ENCODE results near the gene HOXD11. TPM values are rescaled to one million over a fixed set of nuclear protein-coding genes. Genes with fewer than 3 reads are reported as not detected.

Gene HOXD11
- total RNA-seq, 1 experiment from 2014 or later, result not detected

GRCh38 chr2:176092270-176093144 lies 14.6 kb upstream of the HOXD11 start, which contains the start of gene HOXD13:
HOXD13 (plus strand) TSS chr2:176092721; CDS start chr2:176092891, 170 bp downstream.
- peaks cover 49% of the 10 kb centered on the region for H3K27me3 Mint-ChIP-seq (ENCODE audit: unreplicated experiment)
- TF ChIP-seq CTCF (IDR thresholded peaks at IDR 0.05; ENCODE audit: unreplicated experiment), result no peak
- no TSS peak for BruUV-seq (replicated peaks)
- DNase-seq, result no peak
- intact Hi-C loops (cut with micrococcal nuclease; ENCODE audit: unreplicated experiment), result no loop called here
- no peak within 1 kb of the TSS for H3K27ac Mint-ChIP-seq (ENCODE audit: unreplicated experiment)
- CTCF ChIA-PET, result no interaction called here
- peaks cover 12% of the 10 kb centered on the region for H3K36me3 Mint-ChIP-seq (ENCODE audit: insufficient read depth, unreplicated experiment)
- no peak within 1 kb of the TSS for H3K4me3 Mint-ChIP-seq (ENCODE audit: low read depth, unreplicated experiment)
- no peaks in the 10 kb centered on the region for H3K9me3 Mint-ChIP-seq (ENCODE audit: low read depth, unreplicated experiment)
- H3K4me1 Mint-ChIP-seq (ENCODE audit: low read depth, unreplicated experiment), result peaks cover 1% of the 10 kb centered on the region

GRCh38 chr2:176093145-176093897 lies 13.8 kb upstream of the HOXD11 start:
- Mint-ChIP-seq H3K27ac (ENCODE audit: unreplicated experiment) (no peak overlapping the region), H3K27me3 (ENCODE audit: unreplicated experiment) (peaks cover 47% of the 10 kb centered on the region), H3K9me3 (ENCODE audit: low read depth, unreplicated experiment) (no peaks in the 10 kb centered on the region), H3K4me1 (ENCODE audit: low read depth, unreplicated experiment) (peaks cover 9% of the 10 kb centered on the region), H3K4me3 (ENCODE audit: low read depth, unreplicated experiment) (no peak overlapping the region), H3K36me3 (ENCODE audit: insufficient read depth, unreplicated experiment) (peaks cover 18% of the 10 kb centered on the region)
- CTCF ChIA-PET, result no interaction called here
- TF ChIP-seq CTCF (IDR thresholded peaks at IDR 0.05; ENCODE audit: unreplicated experiment), result no peak
- intact Hi-C loops (cut with micrococcal nuclease; ENCODE audit: unreplicated experiment), result no loop called here
- DNase-seq, result no peak
- no TSS peak for BruUV-seq (replicated peaks)

GRCh38 chr2:176093898-176094249 lies 13.2 kb upstream of the HOXD11 start:
- Mint-ChIP-seq H3K9me3 (ENCODE audit: low read depth, unreplicated experiment) (no peaks in the 10 kb centered on the region), H3K27me3 (ENCODE audit: unreplicated experiment) (peaks cover 41% of the 10 kb centered on the region), H3K4me1 (ENCODE audit: low read depth, unreplicated experiment) (peaks cover 9% of the 10 kb centered on the region), H3K4me3 (ENCODE audit: low read depth, unreplicated experiment) (no peak overlapping the region), H3K36me3 (ENCODE audit: insufficient read depth, unreplicated experiment) (peaks cover 18% of the 10 kb centered on the region), H3K27ac (ENCODE audit: unreplicated experiment) (no peak overlapping the region)
- intact Hi-C loops (cut with micrococcal nuclease; ENCODE audit: unreplicated experiment), result no loop called here
- CTCF ChIA-PET, result no interaction called here
- no TSS peak for BruUV-seq (replicated peaks)
- DNase-seq, result no peak
- no peak for TF ChIP-seq CTCF (IDR thresholded peaks at IDR 0.05; ENCODE audit: unreplicated experiment)

- peaks cover 37% of the 10 kb centered on the region for H3K27me3 Mint-ChIP-seq (ENCODE audit: unreplicated experiment)
- H3K27ac Mint-ChIP-seq (ENCODE audit: unreplicated experiment), result no peak overlapping the region
- no peaks in the 10 kb centered on the region for H3K9me3 Mint-ChIP-seq (ENCODE audit: low read depth, unreplicated experiment)
- H3K4me1 Mint-ChIP-seq (ENCODE audit: low read depth, unreplicated experiment), result peaks cover 9% of the 10 kb centered on the region
- H3K4me3 Mint-ChIP-seq (ENCODE audit: low read depth, unreplicated experiment), result no peak overlapping the region
- H3K36me3 Mint-ChIP-seq (ENCODE audit: insufficient read depth, unreplicated experiment), result peaks cover 18% of the 10 kb centered on the region
- CTCF ChIA-PET, result no interaction called here
- no TSS peak for BruUV-seq (replicated peaks)
- no peak for TF ChIP-seq CTCF (IDR thresholded peaks at IDR 0.05; ENCODE audit: unreplicated experiment)
- DNase-seq, result no peak
- intact Hi-C loops (cut with micrococcal nuclease; ENCODE audit: unreplicated experiment), result no loop called here
Observed at GRCh38 chr2:176094349-176094748, 12.7 kb upstream of the HOXD11 start.
